ENCODE measurements around the gene PAQR5. TPM values are rescaled to one million over a fixed set of nuclear protein-coding genes. Genes with fewer than 3 reads are reported as not detected.

PAQR5 gene
- total RNA-seq, 1 experiment from 2014 or later, result 34.0 TPM

DNA sequence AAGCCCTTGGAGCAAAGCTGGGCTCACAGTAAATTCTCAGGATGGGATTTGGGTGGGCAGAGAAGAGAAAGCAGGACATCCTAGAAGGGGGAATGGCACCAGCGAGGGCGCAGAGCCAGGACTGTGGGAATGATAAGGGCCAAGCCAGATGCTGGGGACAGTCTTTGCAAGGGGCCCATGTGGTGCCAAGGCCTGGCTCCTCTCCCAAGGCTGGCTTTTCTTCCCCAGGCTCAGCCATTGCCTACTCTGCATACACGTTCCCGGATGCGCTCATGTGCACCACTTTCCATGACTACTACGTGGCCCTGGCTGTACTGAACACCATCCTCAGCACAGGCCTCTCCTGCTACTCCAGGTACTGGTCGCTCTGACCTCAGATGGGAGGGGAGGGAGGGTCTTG lies 90.7 kb downstream of the PAQR5 start:
- no peaks in the 10 kb centered on the region for H3K36me3 ChIP-seq (ENCODE audit: control insufficient read depth in 1 of 2, insufficient read depth in 2 of 2, low read length in 2 of 2)
- H3K79me2 ChIP-seq (ENCODE audit: insufficient read depth, low read length), result no peaks in the 10 kb centered on the region
- no peak overlapping the region for H3K27ac ChIP-seq (ENCODE audit: low read depth, low read length)
- ATAC-seq (no peak), DNase-seq (ENCODE audit: low read depth, low spot score) (no peak)
- peaks cover 26 to 45% of the 10 kb centered on the region in 2 experiments for H3K4me1 ChIP-seq (ENCODE audit: control insufficient read depth in 1 of 2, insufficient read depth in 2 of 2, low read length in 2 of 2)
- no TSS peak for BruUV-seq (replicated peaks)
- POLR2A ChIA-PET, result no interaction called here
- RAD21 ChIA-PET (ENCODE audit: low non-redundant PET in 1 of 2, low total read pairs in 2 of 2, uncharacterized antibody in 2 of 2, unreplicated experiment in 2 of 2), result no interaction called here
- no peaks in the 10 kb centered on the region for H3K9me3 ChIP-seq (ENCODE audit: control insufficient read depth in 1 of 2, insufficient read depth in 1 of 2, low read depth in 1 of 2, low read length in 2 of 2)
- no peaks in the 10 kb centered on the region for H4K20me1 ChIP-seq (ENCODE audit: insufficient read depth)
- no peak overlapping the region for H3K4me2 ChIP-seq (ENCODE audit: low read length)
- no peak overlapping the region for H3K9ac ChIP-seq (ENCODE audit: low read length)
- TF ChIP-seq POLR2A (IDR thresholded peaks at IDR 0.05; ENCODE audit: borderline replicate concordance, extremely low read depth, insufficient read depth, insufficient read length) (no peak), JUND (IDR thresholded peaks at IDR 0.05) (no peak), SRF (IDR thresholded peaks at IDR 0.05; ENCODE audit: low read depth) (no peak), SP1 (IDR thresholded peaks at IDR 0.05; ENCODE audit: low read depth) (no peak), SIN3A (IDR thresholded peaks at IDR 0.05; ENCODE audit: low read depth) (no peak), RAD21 (IDR thresholded peaks at IDR 0.05; ENCODE audit: low read depth) (no peak), EGR1 (IDR thresholded peaks at IDR 0.05; ENCODE audit: low read depth) (no peak), EZH2 (IDR thresholded peaks at IDR 0.05) (no peak), EZH2phosphoT487 (IDR thresholded peaks at IDR 0.05; ENCODE audit: borderline replicate concordance) (no peak), YY1 (IDR thresholded peaks at IDR 0.05; ENCODE audit: extremely low read depth, insufficient replicate concordance, low read depth, low read length) (no peak)
- TF ChIP-seq, protein P1, sequence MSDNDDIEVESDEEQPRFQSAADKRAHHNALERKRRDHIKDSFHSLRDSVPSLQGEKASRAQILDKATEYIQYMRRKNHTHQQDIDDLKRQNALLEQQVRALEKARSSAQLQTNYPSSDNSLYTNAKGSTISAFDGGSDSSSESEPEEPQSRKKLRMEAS (IDR thresholded peaks at IDR 0.05), result no peak
- TF ChIP-seq, protein P2, sequence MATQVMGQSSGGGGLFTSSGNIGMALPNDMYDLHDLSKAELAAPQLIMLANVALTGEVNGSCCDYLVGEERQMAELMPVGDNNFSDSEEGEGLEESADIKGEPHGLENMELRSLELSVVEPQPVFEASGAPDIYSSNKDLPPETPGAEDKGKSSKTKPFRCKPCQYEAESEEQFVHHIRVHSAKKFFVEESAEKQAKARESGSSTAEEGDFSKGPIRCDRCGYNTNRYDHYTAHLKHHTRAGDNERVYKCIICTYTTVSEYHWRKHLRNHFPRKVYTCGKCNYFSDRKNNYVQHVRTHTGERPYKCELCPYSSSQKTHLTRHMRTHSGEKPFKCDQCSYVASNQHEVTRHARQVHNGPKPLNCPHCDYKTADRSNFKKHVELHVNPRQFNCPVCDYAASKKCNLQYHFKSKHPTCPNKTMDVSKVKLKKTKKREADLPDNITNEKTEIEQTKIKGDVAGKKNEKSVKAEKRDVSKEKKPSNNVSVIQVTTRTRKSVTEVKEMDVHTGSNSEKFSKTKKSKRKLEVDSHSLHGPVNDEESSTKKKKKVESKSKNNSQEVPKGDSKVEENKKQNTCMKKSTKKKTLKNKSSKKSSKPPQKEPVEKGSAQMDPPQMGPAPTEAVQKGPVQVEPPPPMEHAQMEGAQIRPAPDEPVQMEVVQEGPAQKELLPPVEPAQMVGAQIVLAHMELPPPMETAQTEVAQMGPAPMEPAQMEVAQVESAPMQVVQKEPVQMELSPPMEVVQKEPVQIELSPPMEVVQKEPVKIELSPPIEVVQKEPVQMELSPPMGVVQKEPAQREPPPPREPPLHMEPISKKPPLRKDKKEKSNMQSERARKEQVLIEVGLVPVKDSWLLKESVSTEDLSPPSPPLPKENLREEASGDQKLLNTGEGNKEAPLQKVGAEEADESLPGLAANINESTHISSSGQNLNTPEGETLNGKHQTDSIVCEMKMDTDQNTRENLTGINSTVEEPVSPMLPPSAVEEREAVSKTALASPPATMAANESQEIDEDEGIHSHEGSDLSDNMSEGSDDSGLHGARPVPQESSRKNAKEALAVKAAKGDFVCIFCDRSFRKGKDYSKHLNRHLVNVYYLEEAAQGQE (IDR thresholded peaks at IDR 0.05; ENCODE audit: low read depth), result no peak
- TF ChIP-seq, protein P3, sequence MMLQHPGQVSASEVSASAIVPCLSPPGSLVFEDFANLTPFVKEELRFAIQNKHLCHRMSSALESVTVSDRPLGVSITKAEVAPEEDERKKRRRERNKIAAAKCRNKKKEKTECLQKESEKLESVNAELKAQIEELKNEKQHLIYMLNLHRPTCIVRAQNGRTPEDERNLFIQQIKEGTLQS (IDR thresholded peaks at IDR 0.05), result no peak
- no peak overlapping the region for H3K4me3 ChIP-seq (replicated peaks in 1 of 2; ENCODE audit: low read depth in 1 of 2, low read length in 2 of 2)
- H2AFZ ChIP-seq (ENCODE audit: low read depth, low read length, poor library complexity, severe bottlenecking), result no peak overlapping the region
- intact Hi-C loops (cut with micrococcal nuclease), result no loop called here
- H3K27me3 ChIP-seq (ENCODE audit: insufficient read depth, low read length), result no peaks in the 10 kb centered on the region
- H3K9me2 ChIP-seq (ENCODE audit: insufficient read depth), result no peaks in the 10 kb centered on the region
- CTCF ChIA-PET, result no interaction called here

Measured in HCT116 (cell line).